GM12892 (cell line): ENCODE data around the gene PTPN21.
"Not testable (repeated sequence)": the region's sequence is repeated elsewhere in the genome, so short reads cannot be mapped to it uniquely, and the experiment has no call there.

Experiments
- DNase-seq: peaks from one replicate; pipeline ENCODE4 v3.0.0; 2011; ENCODE audit not compliant: insufficient read length
- FAIRE-seq: peaks from 2 replicates; lab custom pipeline; 2011; peaks lifted over from hg19 to GRCh38; lab: Jason Lieb, UNC
- POLR2A ChIP-seq: IDR thresholded peaks from 2 replicates; pipeline ENCODE4 v1.6.1; 2011; ENCODE audit warnings: low read depth, low read length, control low read depth
- POLR2AphosphoS5 ChIP-seq: IDR thresholded peaks from 2 replicates; pipeline ENCODE4 v1.6.1; 2011; ENCODE audit warnings: low read depth, low read length, control low read depth
- TAF1 ChIP-seq: IDR thresholded peaks from 2 replicates; pipeline ENCODE4 v1.6.1; 2011; ENCODE audit warnings: low read depth, mild to moderate bottlenecking, control low read depth, low read length, borderline replicate concordance

The PTPN21 gene

GRCh38 chr14:88551094-88551870 lies 3.5 kb downstream of the PTPN21 start:
- TF ChIP-seq POLR2A (no peak), TAF1 (no peak), POLR2AphosphoS5 (no peak)
- FAIRE-seq = no peak
- no peak for DNase-seq

GRCh38 chr14:88550078-88550477 lies 4.7 kb downstream of the PTPN21 start:
- DNase-seq (no peak), FAIRE-seq (no peak)
- TF ChIP-seq POLR2A = no peak
- no peak for TF ChIP-seq POLR2AphosphoS5
- TF ChIP-seq TAF1 = no peak

GRCh38 chr14:88547386-88547780 lies 7.4 kb downstream of the PTPN21 start:
- FAIRE-seq = no peak
- TF ChIP-seq POLR2A (no peak), POLR2AphosphoS5 (no peak), TAF1 (no peak)
- no peak for DNase-seq

GRCh38 chr14:88546621-88547385 lies 8.0 kb downstream of the PTPN21 start:
- TF ChIP-seq POLR2A (no peak), POLR2AphosphoS5 (no peak), TAF1 (no peak)

GRCh38 chr14:88545256-88545655 lies 9.6 kb downstream of the PTPN21 start:
- no peak for FAIRE-seq
- DNase-seq = no peak
- TF ChIP-seq POLR2AphosphoS5 (no peak), POLR2A (no peak), TAF1 (no peak)

More at GRCh38 chr14:88546621-88547385, 8.0 kb downstream of the PTPN21 start:
- DNase-seq (no peak), FAIRE-seq (no peak)

- no peak for TF ChIP-seq POLR2A
- TF ChIP-seq POLR2AphosphoS5 = no peak
- no peak for TF ChIP-seq TAF1
- DNase-seq (no peak), FAIRE-seq (no peak)
Measured at GRCh38 chr14:88542857-88543795, 11.7 kb downstream of the PTPN21 start.

- DNase-seq (no peak), FAIRE-seq (no peak)
- TF ChIP-seq POLR2AphosphoS5 = no peak
- TF ChIP-seq POLR2A = no peak
- TF ChIP-seq TAF1 = no peak
Measured at GRCh38 chr14:88541324-88541723, 13.5 kb downstream of the PTPN21 start.

- FAIRE-seq = no peak
- TF ChIP-seq POLR2A (no peak), TAF1 (no peak)
- no peak for DNase-seq
Measured at GRCh38 chr14:88535813-88536212, 19.0 kb downstream of the PTPN21 start.

GRCh38 chr14:88535149-88535548 lies 19.7 kb downstream of the PTPN21 start:
- no peak for TF ChIP-seq POLR2A
- TF ChIP-seq TAF1 = no peak
- TF ChIP-seq POLR2AphosphoS5 = no peak
- DNase-seq = no peak
- no peak for FAIRE-seq

GRCh38 chr14:88533064-88533602 lies 21.7 kb downstream of the PTPN21 start:
- DNase-seq (no peak), FAIRE-seq (no peak)
- TF ChIP-seq POLR2A (no peak), POLR2AphosphoS5 (no peak), TAF1 (no peak)

GRCh38 chr14:88529889-88530288 lies 24.9 kb downstream of the PTPN21 start:
- not testable (repeated sequence) for DNase-seq, FAIRE-seq

- DNase-seq (no peak), FAIRE-seq (no peak)
- TF ChIP-seq TAF1 (no peak), POLR2A (no peak), POLR2AphosphoS5 (no peak)
Measured at GRCh38 chr14:88522393-88522792, 32.4 kb downstream of the PTPN21 start.
